Mesendoderm (in vitro differentiated cells): ENCODE measurements around the gene BAHCC1. TPM values are rescaled to one million over a fixed set of nuclear protein-coding genes. Genes with fewer than 3 reads are reported as not detected.
A peak's percentile ranks its signal among the peaks of the same experiment; 100 is the strongest.

ENCODE experiments used
- DNase-seq: peaks from one replicate; pipeline ENCODE4 v3.0.0; 2013
- H2AK5ac ChIP-seq: 2 replicates; pipeline ENCODE4 v1.6.1; 2013; ENCODE audit warnings: low read length, inconsistent platforms
- H2BK120ac ChIP-seq: 2 replicates; pipeline ENCODE4 v1.6.1; 2013; ENCODE audit warnings: low read depth, mild to moderate bottlenecking, low read length, moderate library complexity, mixed read lengths
- H2BK15ac ChIP-seq: replicated peaks from 2 replicates; pipeline ENCODE4 v1.6.1; 2013; ENCODE audit warnings: low read depth, mild to moderate bottlenecking, moderate library complexity
- H2BK5ac ChIP-seq: 2 replicates; pipeline ENCODE4 v1.6.1; 2013; ENCODE audit warnings: low read length, inconsistent platforms
- H3K18ac ChIP-seq: 2 replicates; pipeline ENCODE4 v1.6.1; 2013; ENCODE audit warnings: mild to moderate bottlenecking, low read length, mixed read lengths
- H3K23ac ChIP-seq: one replicate; pipeline ENCODE4 v1.6.1; 2013; ENCODE audit warnings: low read length
- H3K27ac ChIP-seq: 2 replicates; pipeline ENCODE4 v1.5.1; 2013; ENCODE audit warnings: low read depth, mild to moderate bottlenecking, inconsistent platforms, low read length, moderate library complexity
- H3K27me3 ChIP-seq: 2 replicates; pipeline ENCODE4 v1.6.1; 2013; ENCODE audit warnings: low read length, control low read depth, mild to moderate bottlenecking, inconsistent platforms; ENCODE audit not compliant: insufficient read depth, poor library complexity
- H3K36me3 ChIP-seq: 2 replicates; pipeline ENCODE4 v1.6.1; 2013; ENCODE audit warnings: low read length, inconsistent platforms; ENCODE audit not compliant: control insufficient read depth, insufficient read depth
- H3K4ac ChIP-seq: one replicate; pipeline ENCODE4 v1.6.1; 2013; ENCODE audit warnings: low read depth, mild to moderate bottlenecking, low read length, moderate library complexity
- H3K4me1 ChIP-seq: 2 replicates; pipeline ENCODE4 v1.6.1; 2013; ENCODE audit warnings: low read depth, low read length, inconsistent platforms; ENCODE audit not compliant: control insufficient read depth
- H3K4me2 ChIP-seq: 2 replicates; pipeline ENCODE4 v1.6.1; 2013; ENCODE audit warnings: low read length
- H3K4me3 ChIP-seq: 2 replicates; pipeline ENCODE4 v1.5.1; 2013; ENCODE audit warnings: mild to moderate bottlenecking, low read length
- H3K56ac ChIP-seq: one replicate; pipeline ENCODE4 v1.6.1; 2013; ENCODE audit warnings: low read length
- H3K79me1 ChIP-seq: 2 replicates; pipeline ENCODE4 v1.6.1; 2013; ENCODE audit warnings: low read length, inconsistent platforms
- H3K79me2 ChIP-seq: 2 replicates; pipeline ENCODE4 v1.6.1; 2013; ENCODE audit warnings: mild to moderate bottlenecking, low read length; ENCODE audit not compliant: control insufficient read depth, insufficient read depth
- H3K9ac ChIP-seq: 2 replicates; pipeline ENCODE4 v1.6.1; 2013; ENCODE audit warnings: low read length, inconsistent platforms
- H4K5ac ChIP-seq: one replicate; pipeline ENCODE4 v1.6.1; 2013; ENCODE audit warnings: low read length
- H4K8ac ChIP-seq: one replicate; pipeline ENCODE4 v1.6.1; 2013; ENCODE audit warnings: low read depth, mild to moderate bottlenecking, control low read depth, low read length, moderate library complexity
- WGBS: extraction: QIAGEN DNeasy Blood & Tissue Kit; methylation state at CpG from one replicate; pipeline ENCODE4 v1.1.7; 2013; ENCODE audit warnings: low lambda C conversion rate, missing lambda C conversion rate; ENCODE audit not compliant: insufficient coverage; ENCODE audit errors: extremely low coverage; 5-methylcytosine and 5-hydroxymethylcytosine counted together
- polyA plus RNA-seq, 2 experiments: library from polyadenylated mRNA; stranded (reverse); fragments of 200-250 nt; gene quantifications; one replicate each; pipeline ENCODE4 v1.2.3, GENCODE V29; 2013

BAHCC1 gene
- polyA plus RNA-seq (2013, experiment 1 of 2) = 1.6 TPM
- polyA plus RNA-seq (2013, experiment 2 of 2) = 2.1 TPM

GRCh38 chr17:81394921-81395599, at the start of gene BAHCC1:
Gene BAHCC1, plus strand, starts transcription at chr17:81395457. Its CDS starts 4,283 bp downstream, at chr17:81399740.
- Histone ChIP-seq H2BK120ac (peak within 1 kb of the TSS; percentile 22), H3K18ac (peak within 1 kb of the TSS; percentile 95), H2AK5ac (peak within 1 kb of the TSS; percentile 49), H3K4ac (peak within 1 kb of the TSS; percentile 94), H3K27me3 (peaks cover 2% of the 10 kb centered on the region), H3K79me2 (peaks cover 36% of the 10 kb centered on the region), H3K36me3 (no peaks in the 10 kb centered on the region), H3K27ac (peak within 1 kb of the TSS; percentile 99), H2BK15ac (no peak within 1 kb of the TSS), H3K9ac (peak within 1 kb of the TSS; percentile 85), H3K23ac (peak within 1 kb of the TSS; percentile 60), H4K5ac (no peak within 1 kb of the TSS), H3K4me1 (peaks cover 14% of the 10 kb centered on the region), H2BK5ac (peak within 1 kb of the TSS; percentile 83), H4K8ac (no peak within 1 kb of the TSS), H3K79me1 (peaks cover 14% of the 10 kb centered on the region), H3K4me3 (peak within 1 kb of the TSS; percentile 92), H3K4me2 (peak within 1 kb of the TSS; percentile 96), H3K56ac (peak within 1 kb of the TSS; percentile 97)
- peak; percentile 100 for DNase-seq
- WGBS = no CpG with 5 or more reads among the region's 40 CpGs

DNA sequence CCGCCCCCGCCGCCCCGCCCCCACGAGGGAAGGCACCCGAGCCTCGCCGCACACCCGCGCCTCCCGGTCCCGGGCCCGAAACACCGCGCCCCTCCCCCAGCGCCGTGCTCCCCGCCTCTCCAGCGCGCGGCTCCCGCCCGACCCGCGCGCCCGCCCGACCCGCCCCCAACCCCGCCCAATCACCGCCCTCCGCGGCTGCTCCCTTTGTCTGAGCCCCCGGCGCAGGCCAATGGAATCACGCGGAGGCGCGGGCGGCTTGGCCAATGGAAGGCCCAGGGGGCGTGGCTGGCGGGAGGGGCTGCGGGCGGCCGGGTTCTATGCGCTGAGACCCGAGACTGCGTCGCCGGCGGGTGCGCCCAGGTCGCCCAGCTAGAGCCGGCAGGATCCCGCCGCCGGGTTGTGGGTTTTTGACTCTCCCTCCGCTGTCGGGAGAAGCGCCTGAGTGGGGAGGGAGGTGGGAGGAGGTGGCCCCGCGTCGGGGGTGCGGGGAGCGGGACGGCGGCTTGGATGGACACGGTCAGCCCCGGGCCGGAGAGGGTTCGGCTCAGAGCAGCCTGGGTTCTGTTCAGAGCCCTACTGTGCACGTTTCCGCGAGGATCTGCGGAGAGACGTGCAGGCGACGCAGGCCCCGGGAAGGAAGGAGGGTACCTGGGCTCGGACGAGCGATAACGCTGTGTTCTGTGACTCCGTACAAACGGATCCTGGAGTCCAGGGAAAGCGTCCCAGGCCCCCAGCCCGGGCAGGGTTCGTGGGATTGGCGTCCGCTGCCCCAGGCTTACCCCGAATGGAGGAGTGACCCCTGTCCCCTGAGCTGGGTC, 49.0 kb upstream of the BAHCC1 start:
- peak overlapping the region; percentile 71 for H3K27ac ChIP-seq

GRCh38 chr17:81346908-81347349, 48.3 kb upstream of the BAHCC1 start:
- DNase-seq = no peak
- H2AK5ac ChIP-seq = no peak overlapping the region

More for the DNA sequence above, 49.0 kb upstream of the BAHCC1 start:
- no peak overlapping the region for H2BK120ac ChIP-seq
- peak overlapping the region; percentile 42 for H3K18ac ChIP-seq
- peaks cover 27% of the 10 kb centered on the region for H3K79me2 ChIP-seq
- peak overlapping the region; percentile 98 for H3K23ac ChIP-seq
- whole genome bisulfite sequencing = no CpG with 5 or more reads among the region's 91 CpGs
- peak overlapping the region; percentile 83 for H3K9ac ChIP-seq
- H4K5ac ChIP-seq = no peak overlapping the region
- H3K4me3 ChIP-seq = peak overlapping the region; percentile 78
- DNase-seq = peak; percentile 98
- peak overlapping the region; percentile 97 for H3K56ac ChIP-seq
- no peak overlapping the region for H2BK15ac ChIP-seq
- peak overlapping the region; percentile 58 for H3K4ac ChIP-seq
- no peaks in the 10 kb centered on the region for H3K36me3 ChIP-seq
- H2AK5ac ChIP-seq = no peak overlapping the region
- H4K8ac ChIP-seq = no peak overlapping the region
- no peak overlapping the region for H2BK5ac ChIP-seq
- H3K4me2 ChIP-seq = peak overlapping the region; percentile 92
- peaks cover 7% of the 10 kb centered on the region for H3K27me3 ChIP-seq
- no peaks in the 10 kb centered on the region for H3K4me1 ChIP-seq
- no peaks in the 10 kb centered on the region for H3K79me1 ChIP-seq

DNA sequence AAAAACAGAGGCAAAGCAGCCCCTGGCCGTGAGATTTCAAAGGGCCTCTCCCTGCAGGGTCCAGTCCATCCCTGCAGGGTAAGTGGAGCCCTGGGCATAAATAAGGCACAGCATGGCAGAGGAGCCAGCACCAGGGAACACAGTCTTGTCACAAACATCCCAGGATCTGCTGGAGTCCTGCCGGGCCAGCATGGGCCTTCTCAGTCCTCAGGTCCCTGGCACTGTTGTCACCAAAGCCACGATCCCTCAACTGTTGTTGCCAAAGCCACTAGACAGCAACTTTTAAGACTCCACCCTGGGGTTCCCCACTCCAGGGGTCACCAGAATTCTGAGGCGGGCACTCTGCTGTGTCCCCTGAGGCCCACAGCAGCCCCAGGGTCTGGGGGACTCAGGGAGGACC, 47.8 kb upstream of the BAHCC1 start:
- H3K4me1 ChIP-seq = no peaks in the 10 kb centered on the region
- peaks cover 25% of the 10 kb centered on the region for H3K79me2 ChIP-seq
- H3K18ac ChIP-seq = no peak overlapping the region
- no peak overlapping the region for H2AK5ac ChIP-seq
- no peaks in the 10 kb centered on the region for H3K36me3 ChIP-seq
- DNase-seq = no peak
- no peak overlapping the region for H2BK5ac ChIP-seq
- H3K27me3 ChIP-seq = peaks cover 7% of the 10 kb centered on the region
- H3K79me1 ChIP-seq = no peaks in the 10 kb centered on the region
- no CpG with 5 or more reads among the region's 4 CpGs for WGBS
- no peak overlapping the region for H3K23ac ChIP-seq
- H3K56ac ChIP-seq = no peak overlapping the region
- no peak overlapping the region for H3K4me3 ChIP-seq
- no peak overlapping the region for H2BK120ac ChIP-seq
- no peak overlapping the region for H3K27ac ChIP-seq
- H2BK15ac ChIP-seq = no peak overlapping the region
- no peak overlapping the region for H3K9ac ChIP-seq
- H4K8ac ChIP-seq = no peak overlapping the region
- H4K5ac ChIP-seq = no peak overlapping the region
- no peak overlapping the region for H3K4ac ChIP-seq
- no peak overlapping the region for H3K4me2 ChIP-seq

More at GRCh38 chr17:81346908-81347349, 48.3 kb upstream of the BAHCC1 start:
- Histone ChIP-seq H3K4me3 (peak overlapping the region; percentile 78), H3K36me3 (no peaks in the 10 kb centered on the region), H3K79me2 (peaks cover 26% of the 10 kb centered on the region), H4K5ac (no peak overlapping the region), H3K56ac (peak overlapping the region; percentile 97), H3K79me1 (no peaks in the 10 kb centered on the region), H3K18ac (peak overlapping the region; percentile 42), H2BK5ac (no peak overlapping the region), H3K4ac (no peak overlapping the region), H3K9ac (peak overlapping the region; percentile 83), H3K23ac (peak overlapping the region; percentile 98), H2BK120ac (no peak overlapping the region), H4K8ac (no peak overlapping the region), H3K4me2 (peak overlapping the region; percentile 92), H3K27me3 (peaks cover 7% of the 10 kb centered on the region), H3K4me1 (no peaks in the 10 kb centered on the region), H2BK15ac (no peak overlapping the region), H3K27ac (no peak overlapping the region)
- no CpG with 5 or more reads among the region's 11 CpGs for WGBS

DNA sequence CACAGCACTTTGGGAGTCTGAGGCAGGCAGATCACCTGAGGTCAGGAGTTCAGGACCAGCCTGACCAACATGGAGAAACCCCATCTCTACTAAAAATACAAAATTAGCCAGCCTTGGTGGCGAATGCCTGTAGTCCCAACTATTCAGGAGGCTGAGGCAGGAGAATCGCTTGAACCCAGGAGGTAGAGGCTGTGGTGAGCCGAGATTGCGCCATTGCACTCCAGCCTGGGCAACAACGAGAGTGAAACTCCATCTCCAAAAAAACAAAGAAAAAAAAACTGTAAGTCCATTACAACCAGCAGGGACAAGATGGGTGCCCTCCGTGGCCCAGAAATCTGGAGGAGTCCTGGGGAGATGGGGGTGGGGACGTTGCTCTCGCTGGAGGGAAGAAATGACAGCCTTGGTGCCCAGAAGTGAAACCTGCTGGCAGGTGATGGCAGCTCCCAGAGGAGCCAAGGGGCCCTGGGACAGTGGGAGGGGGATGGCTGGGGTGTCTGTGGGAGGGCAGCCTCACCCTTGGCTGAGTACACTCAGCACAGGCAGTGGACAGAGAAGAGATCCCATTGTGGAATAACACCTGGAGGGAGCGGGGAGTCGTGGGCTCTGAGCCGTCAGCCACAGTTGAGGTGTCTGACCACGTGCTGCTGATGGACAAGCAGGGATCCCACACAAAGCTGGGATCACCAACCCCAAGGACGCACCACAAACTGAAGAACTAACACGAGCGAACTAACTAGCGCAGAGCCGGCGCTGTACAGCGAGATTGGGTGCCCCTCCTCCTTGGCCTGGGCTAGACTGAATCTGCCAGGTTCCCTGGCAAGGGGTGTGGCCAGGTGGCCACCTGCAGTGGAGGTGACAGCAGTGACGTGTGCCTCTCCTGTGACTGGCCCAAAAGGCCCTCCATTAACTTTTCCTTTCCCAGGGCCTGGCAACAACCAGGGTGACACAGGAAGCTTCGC, 46.9 kb upstream of the BAHCC1 start:
- no CpG with 5 or more reads among the region's 21 CpGs for WGBS
- H3K23ac ChIP-seq = no peak overlapping the region
- H3K79me2 ChIP-seq = peaks cover 22% of the 10 kb centered on the region
- no peaks in the 10 kb centered on the region for H3K36me3 ChIP-seq
- H3K4ac ChIP-seq = no peak overlapping the region
- H4K5ac ChIP-seq = no peak overlapping the region
- no peak overlapping the region for H3K9ac ChIP-seq
- H3K27ac ChIP-seq = no peak overlapping the region
- H2BK15ac ChIP-seq = no peak overlapping the region
- no peak overlapping the region for H3K18ac ChIP-seq
- H3K27me3 ChIP-seq = peaks cover 7% of the 10 kb centered on the region
- no peak overlapping the region for H2BK120ac ChIP-seq
- no peak overlapping the region for H3K56ac ChIP-seq
- H4K8ac ChIP-seq = no peak overlapping the region
- no peak overlapping the region for H2BK5ac ChIP-seq
- no peak overlapping the region for H3K4me2 ChIP-seq
- H3K79me1 ChIP-seq = no peaks in the 10 kb centered on the region
- no peak overlapping the region for H3K4me3 ChIP-seq
- H3K4me1 ChIP-seq = no peaks in the 10 kb centered on the region
- H2AK5ac ChIP-seq = no peak overlapping the region
- DNase-seq = no peak
